Neural crest cell (in vitro differentiated cells): ENCODE results near the gene MDK. TPM values are rescaled to one million over a fixed set of nuclear protein-coding genes. Genes with fewer than 3 reads are reported as not detected.
A peak's percentile ranks its signal among the peaks of the same experiment; 100 is the strongest.
"Not testable (repeated sequence)": the region's sequence is repeated elsewhere in the genome, so short reads cannot be mapped to it uniquely, and the experiment has no call there.

Source experiments
- DNase-seq: peaks from one replicate; pipeline ENCODE4 v3.0.0; 2021; ENCODE audit warnings: low read depth, mixed read lengths, low spot score
- H3K27ac Mint-ChIP-seq: one replicate; pipeline ENCODE4 v1.8.0; 2021; ENCODE audit warnings: mild to moderate bottlenecking, mixed read lengths; ENCODE audit not compliant: unreplicated experiment
- H3K27me3 Mint-ChIP-seq: 2 replicates; pipeline ENCODE4 v1.8.0; 2021; ENCODE audit warnings: low read depth, mild to moderate bottlenecking, mixed read lengths
- H3K36me3 Mint-ChIP-seq: 2 replicates; pipeline ENCODE4 v1.8.0; 2021; ENCODE audit warnings: low read depth, mild to moderate bottlenecking, mixed read lengths
- H3K4me1 Mint-ChIP-seq: 2 replicates; pipeline ENCODE4 v1.8.0; 2021; ENCODE audit warnings: mixed read lengths
- H3K4me3 Mint-ChIP-seq: one replicate; pipeline ENCODE4 v1.8.0; 2021; ENCODE audit warnings: mild to moderate bottlenecking, mixed read lengths
- H3K9me3 Mint-ChIP-seq: 2 replicates; pipeline ENCODE4 v1.8.0; 2021; ENCODE audit warnings: mixed read lengths
- total RNA-seq: library from RNA; stranded (reverse); gene quantifications from 2 replicates; pipeline ENCODE4 v1.2.1, GENCODE V29; 2021
- TF ChIP-seq, protein P1 (sequence below): fragments of 200-600 bp; sonication (generic); conservative IDR thresholded peaks from 2 replicates; pipeline ENCODE4 v1.5.0; 2021; ENCODE audit warnings: antibody characterized with exemption, mild to moderate bottlenecking

Gene MDK
- total RNA-seq, 1 donor from 2014 or later, result 781 TPM

DNA sequence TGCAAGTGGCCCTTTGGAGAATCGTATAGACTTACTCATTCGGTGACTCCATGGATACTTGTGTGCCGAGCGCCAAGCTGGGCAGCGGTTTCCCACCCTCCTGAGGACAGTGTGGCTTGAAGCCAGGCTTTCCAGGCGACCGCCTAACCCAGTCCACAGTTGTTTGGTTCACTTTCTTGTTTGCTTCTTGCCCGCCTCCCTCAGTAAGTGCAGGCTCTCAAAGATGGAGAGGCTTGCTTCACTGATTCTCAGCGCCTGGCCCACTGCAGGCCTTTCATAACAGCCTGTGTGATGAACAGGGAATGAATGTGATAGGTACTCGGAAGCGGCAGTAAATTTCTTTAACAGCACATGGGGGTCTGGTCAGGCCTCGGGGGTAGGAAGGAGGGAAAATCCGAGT, 11.2 kb upstream of the MDK start:
- Mint-ChIP-seq H3K27ac (no peak overlapping the region), H3K4me3 (peak overlapping the region; percentile 44), H3K27me3 (no peaks in the 10 kb centered on the region), H3K9me3 (no peaks in the 10 kb centered on the region), H3K36me3 (no peaks in the 10 kb centered on the region), H3K4me1 (peaks cover 21% of the 10 kb centered on the region)
- TF ChIP-seq, protein P1, sequence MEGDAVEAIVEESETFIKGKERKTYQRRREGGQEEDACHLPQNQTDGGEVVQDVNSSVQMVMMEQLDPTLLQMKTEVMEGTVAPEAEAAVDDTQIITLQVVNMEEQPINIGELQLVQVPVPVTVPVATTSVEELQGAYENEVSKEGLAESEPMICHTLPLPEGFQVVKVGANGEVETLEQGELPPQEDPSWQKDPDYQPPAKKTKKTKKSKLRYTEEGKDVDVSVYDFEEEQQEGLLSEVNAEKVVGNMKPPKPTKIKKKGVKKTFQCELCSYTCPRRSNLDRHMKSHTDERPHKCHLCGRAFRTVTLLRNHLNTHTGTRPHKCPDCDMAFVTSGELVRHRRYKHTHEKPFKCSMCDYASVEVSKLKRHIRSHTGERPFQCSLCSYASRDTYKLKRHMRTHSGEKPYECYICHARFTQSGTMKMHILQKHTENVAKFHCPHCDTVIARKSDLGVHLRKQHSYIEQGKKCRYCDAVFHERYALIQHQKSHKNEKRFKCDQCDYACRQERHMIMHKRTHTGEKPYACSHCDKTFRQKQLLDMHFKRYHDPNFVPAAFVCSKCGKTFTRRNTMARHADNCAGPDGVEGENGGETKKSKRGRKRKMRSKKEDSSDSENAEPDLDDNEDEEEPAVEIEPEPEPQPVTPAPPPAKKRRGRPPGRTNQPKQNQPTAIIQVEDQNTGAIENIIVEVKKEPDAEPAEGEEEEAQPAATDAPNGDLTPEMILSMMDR, result no peak
- no peak for DNase-seq

GRCh38 chr11:46371262-46371661, 10.2 kb upstream of the MDK start:
- H3K27ac Mint-ChIP-seq, H3K27me3 Mint-ChIP-seq, H3K36me3 Mint-ChIP-seq, H3K9me3 Mint-ChIP-seq, DNase-seq, H3K4me3 Mint-ChIP-seq: not testable (repeated sequence)
- H3K4me1 Mint-ChIP-seq, result peaks cover 17% of the 10 kb centered on the region

DNA sequence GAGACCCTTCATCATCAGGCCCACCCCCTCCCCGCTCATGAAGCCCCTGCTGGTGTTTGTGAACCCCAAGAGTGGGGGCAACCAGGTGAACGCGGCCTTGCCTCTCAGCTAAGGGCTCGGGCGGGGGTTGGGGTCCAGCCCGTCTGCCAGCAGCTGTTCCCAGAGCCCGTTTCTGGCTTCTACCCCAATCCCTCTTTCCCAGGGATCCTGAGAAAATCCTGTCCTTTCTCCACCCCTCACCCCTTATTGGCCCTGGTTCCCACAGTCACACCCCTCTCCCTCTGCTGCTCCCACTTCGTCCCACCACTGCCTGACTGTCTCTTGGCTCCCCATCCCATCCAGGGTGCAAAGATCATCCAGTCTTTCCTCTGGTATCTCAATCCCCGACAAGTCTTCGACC, 9.4 kb upstream of the MDK start:
- Mint-ChIP-seq H3K4me1 (peaks cover 16% of the 10 kb centered on the region), H3K36me3 (no peaks in the 10 kb centered on the region), H3K27ac (no peak overlapping the region), H3K4me3 (no peak overlapping the region), H3K9me3 (no peaks in the 10 kb centered on the region), H3K27me3 (no peaks in the 10 kb centered on the region)
- DNase-seq, result no peak
- TF ChIP-seq, protein P1, result no peak

- H3K36me3 Mint-ChIP-seq, H3K27ac Mint-ChIP-seq, H3K27me3 Mint-ChIP-seq, H3K4me3 Mint-ChIP-seq, DNase-seq, H3K9me3 Mint-ChIP-seq: not testable (repeated sequence)
- peaks cover 12% of the 10 kb centered on the region for H3K4me1 Mint-ChIP-seq
Observed at GRCh38 chr11:46372501-46372900, 9.0 kb upstream of the MDK start.

DNA sequence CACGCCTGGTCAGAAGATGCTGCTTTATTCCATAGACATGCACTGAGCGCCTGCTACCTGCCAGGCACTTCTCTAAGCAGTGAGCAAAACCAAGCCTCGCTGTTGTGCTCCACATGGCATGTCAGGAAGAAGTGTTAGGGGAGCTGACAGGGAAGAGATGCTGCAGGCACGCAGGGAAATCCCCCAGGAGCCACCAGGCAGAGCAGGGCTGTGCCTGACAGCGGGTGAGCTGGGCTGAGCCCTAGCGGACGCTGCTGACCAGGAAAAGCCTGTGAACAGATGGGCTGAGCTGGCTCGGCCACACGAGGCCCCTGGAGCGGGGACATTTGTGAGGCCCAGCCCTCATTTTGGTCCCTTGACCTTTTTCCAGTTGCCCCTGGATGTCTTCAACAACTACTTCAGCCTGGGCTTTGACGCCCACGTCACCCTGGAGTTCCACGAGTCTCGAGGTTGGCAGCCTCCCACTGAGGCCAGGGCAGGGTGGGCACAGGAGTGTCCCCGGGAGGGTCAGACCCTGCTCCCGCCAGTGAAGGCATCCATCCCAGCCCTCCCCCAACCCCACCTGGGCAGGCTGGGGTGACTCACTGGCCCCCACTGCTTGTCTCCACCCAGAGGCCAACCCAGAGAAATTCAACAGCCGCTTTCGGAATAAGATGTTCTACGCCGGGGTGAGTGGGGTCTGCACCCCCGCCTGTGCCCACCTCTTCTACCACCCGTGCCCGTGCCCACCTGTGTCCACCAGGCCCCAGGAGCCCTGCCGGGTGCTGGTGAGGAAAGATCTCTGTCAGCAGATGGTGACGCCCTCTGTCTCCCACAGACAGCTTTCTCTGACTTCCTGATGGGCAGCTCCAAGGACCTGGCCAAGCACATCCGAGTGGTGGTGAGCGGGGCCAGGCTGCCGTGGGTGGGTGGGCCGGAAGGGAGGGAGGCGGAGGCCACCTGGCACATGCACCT, 7.4 kb upstream of the MDK start:
- Mint-ChIP-seq H3K27ac (no peak overlapping the region), H3K4me3 (no peak overlapping the region)
- no peak for DNase-seq

DNA sequence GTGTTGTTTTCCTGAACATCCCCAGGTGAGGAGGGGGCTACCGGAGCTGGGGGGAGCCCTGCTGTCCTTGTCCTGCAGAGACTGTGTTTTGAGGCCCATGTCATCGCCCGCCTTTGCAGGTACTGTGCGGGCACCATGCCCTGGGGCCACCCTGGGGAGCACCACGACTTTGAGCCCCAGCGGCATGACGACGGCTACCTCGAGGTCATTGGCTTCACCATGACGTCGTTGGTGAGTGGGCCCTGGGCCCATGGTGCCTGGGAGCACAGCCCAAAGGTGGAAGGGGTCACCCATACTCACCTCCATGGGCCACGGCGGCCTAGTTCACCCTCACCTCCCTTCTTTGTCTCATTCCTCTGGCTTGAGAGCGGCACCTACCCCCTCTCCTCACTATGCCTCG, 6.7 kb upstream of the MDK start:
- H3K27me3 Mint-ChIP-seq, result peaks cover 2% of the 10 kb centered on the region
- H3K9me3 Mint-ChIP-seq, result no peaks in the 10 kb centered on the region
- DNase-seq, result no peak
- H3K4me3 Mint-ChIP-seq, result peak overlapping the region; percentile 31
- TF ChIP-seq, protein P1, result no peak
- H3K4me1 Mint-ChIP-seq, result peaks cover 13% of the 10 kb centered on the region
- no peak overlapping the region for H3K27ac Mint-ChIP-seq
- no peaks in the 10 kb centered on the region for H3K36me3 Mint-ChIP-seq

More for the DNA sequence above, 7.4 kb upstream of the MDK start:
- no peaks in the 10 kb centered on the region for H3K27me3 Mint-ChIP-seq
- no peaks in the 10 kb centered on the region for H3K9me3 Mint-ChIP-seq
- TF ChIP-seq, protein P1, result no peak
- H3K36me3 Mint-ChIP-seq, result no peaks in the 10 kb centered on the region
- peaks cover 12% of the 10 kb centered on the region for H3K4me1 Mint-ChIP-seq
